PFSK-1 (cell line): ENCODE measurements around the gene KAT8.
A peak's percentile ranks its signal among the peaks of the same experiment; 100 is the strongest.

Source experiments
- FOXP2 ChIP-seq: optimal IDR thresholded peaks from 2 replicates; pipeline ENCODE3; 2011; ENCODE audit warnings: borderline replicate concordance, control low read depth, inconsistent platforms; ENCODE audit not compliant: insufficient read depth; ENCODE audit errors: extremely low read length, extremely low read depth
- POLR2AphosphoS5 ChIP-seq: IDR thresholded peaks from 2 replicates; pipeline ENCODE4 v1.6.1; 2012; ENCODE audit warnings: low read depth, mild to moderate bottlenecking, control low read depth, low read length, moderate library complexity
- REST ChIP-seq, 2 experiments: IDR thresholded peaks; 2 replicates each; pipeline versions ENCODE4 v1.6.1 to v1.8.0; 2011 to 2012; ENCODE audit warnings: low read depth in 2 of 2, low read length in 2 of 2, control low read depth in 1 of 2, inconsistent platforms in 1 of 2, mild to moderate bottlenecking in 1 of 2, moderate library complexity in 1 of 2; ENCODE audit not compliant: insufficient read depth in 1 of 2
- SIN3A ChIP-seq: IDR thresholded peaks from 2 replicates; pipeline ENCODE4 v1.6.1; 2012; ENCODE audit warnings: mild to moderate bottlenecking, low read length, moderate library complexity, borderline replicate concordance; ENCODE audit not compliant: insufficient read depth
- TAF1 ChIP-seq: IDR thresholded peaks from 2 replicates; pipeline ENCODE4 v1.6.1; 2012; ENCODE audit warnings: low read length, control low read depth, borderline replicate concordance; ENCODE audit not compliant: insufficient read depth

KAT8 gene

GRCh38 chr16:31138621-31139578 is 21.4 kb downstream of the KAT8 start:
- TF ChIP-seq SIN3A (no peak), TAF1 (no peak)

GRCh38 chr16:31141489-31142108 is 24.1 kb downstream of the KAT8 start:
- no peak for TF ChIP-seq SIN3A
- no peak for TF ChIP-seq TAF1
- TF ChIP-seq REST (IDR thresholded peaks at IDR 0.05; ENCODE audit: insufficient read depth in 1 of 2, low read depth in 2 of 2, low read length in 2 of 2): no peak
- no peak for TF ChIP-seq POLR2AphosphoS5
- TF ChIP-seq FOXP2: no peak

- no peak for TF ChIP-seq FOXP2
- TF ChIP-seq SIN3A: no peak
- peak; percentile 63; the same call in 1 of the 2 replicates for TF ChIP-seq POLR2AphosphoS5
- no peak for TF ChIP-seq REST (IDR thresholded peaks at IDR 0.05; ENCODE audit: insufficient read depth in 1 of 2, low read depth in 2 of 2, low read length in 2 of 2)
- peak; percentile 57; the same call in 1 of the 2 replicates for TF ChIP-seq TAF1
Measured at GRCh38 chr16:31142109-31143010, 24.9 kb downstream of the KAT8 start.

GRCh38 chr16:31143011-31143693 is 25.7 kb downstream of the KAT8 start:
- TF ChIP-seq TAF1 (no peak), REST (IDR thresholded peaks at IDR 0.05; ENCODE audit: insufficient read depth in 1 of 2, low read depth in 2 of 2, low read length in 2 of 2) (no peak), POLR2AphosphoS5 (no peak), FOXP2 (no peak), SIN3A (no peak)

GRCh38 chr16:31143694-31144148 is 26.3 kb downstream of the KAT8 start:
- TF ChIP-seq SIN3A (no peak), TAF1 (no peak), POLR2AphosphoS5 (no peak), FOXP2 (no peak), REST (IDR thresholded peaks at IDR 0.05; ENCODE audit: insufficient read depth in 1 of 2, low read depth in 2 of 2, low read length in 2 of 2) (no peak)
